HG02610 (cell line): ENCODE measurements around the gene PRR27.

Experiments used
- ATAC-seq: cut with Tn5 transposase; IDR thresholded peaks from one replicate; pipeline ENCODE4 v1.9.1; 2021; ENCODE audit warnings: mild to moderate bottlenecking, moderate library complexity; ENCODE audit not compliant: unreplicated experiment

The PRR27 gene

GRCh38 chr4:70153937-70154336 lies at the start of gene PRR27:
Gene PRR27 (plus strand): TSS chr4:70154237. CDS start chr4:70154376, 139 bp downstream.
- no peak for ATAC-seq

GRCh38 chr4:70110917-70111316 lies 43.1 kb upstream of the PRR27 start:
- ATAC-seq = no peak

GRCh38 chr4:70113656-70114055 lies 40.4 kb upstream of the PRR27 start:
- ATAC-seq = no peak

GRCh38 chr4:70114096-70114495 lies 39.9 kb upstream of the PRR27 start:
- no peak for ATAC-seq

GRCh38 chr4:70120323-70120722 lies 33.7 kb upstream of the PRR27 start:
- ATAC-seq = no peak

GRCh38 chr4:70133473-70133872 lies 20.6 kb upstream of the PRR27 start:
- ATAC-seq = no peak

GRCh38 chr4:70138751-70139150 lies 15.3 kb upstream of the PRR27 start:
- ATAC-seq = no peak

GRCh38 chr4:70151271-70151670 lies 2.8 kb upstream of the PRR27 start:
- ATAC-seq = no peak

GRCh38 chr4:70152088-70152487 lies 1.9 kb upstream of the PRR27 start:
- ATAC-seq = no peak

- no peak for ATAC-seq
These were observed 4.5 kb downstream of the PRR27 start for GRCh38 chr4:70158576-70158975.

GRCh38 chr4:70177090-70177489 lies 23.1 kb downstream of the PRR27 start:
- ATAC-seq = no peak

- no peak for ATAC-seq
These were observed 24.1 kb downstream of the PRR27 start for GRCh38 chr4:70178075-70178660.

GRCh38 chr4:70179811-70180210 lies 25.8 kb downstream of the PRR27 start:
- no peak for ATAC-seq

GRCh38 chr4:70181864-70182263 lies 27.8 kb downstream of the PRR27 start:
- no peak for ATAC-seq

- ATAC-seq = no peak
These were observed 28.6 kb downstream of the PRR27 start for GRCh38 chr4:70182517-70183167.

GRCh38 chr4:70183168-70183939 lies 29.3 kb downstream of the PRR27 start:
- ATAC-seq = peak; percentile 78

- no peak for ATAC-seq
These were observed 29.9 kb downstream of the PRR27 start for GRCh38 chr4:70183940-70184246.

GRCh38 chr4:70187216-70187615 lies 33.2 kb downstream of the PRR27 start:
- ATAC-seq = no peak

- no peak for ATAC-seq
These were observed 36.5 kb downstream of the PRR27 start for GRCh38 chr4:70190579-70190978.

- ATAC-seq = no peak
These were observed 37.6 kb downstream of the PRR27 start for GRCh38 chr4:70191647-70192046.

- no peak for ATAC-seq
These were observed 38.9 kb downstream of the PRR27 start for GRCh38 chr4:70192895-70193294.

- no peak for ATAC-seq
These were observed 41.4 kb downstream of the PRR27 start, which contains the start of gene ODAM for GRCh38 chr4:70195425-70195824. Gene ODAM (plus strand): TSS chr4:70195725. CDS start chr4:70196544, 819 bp downstream.
